ENCODE data around the gene HAT1.

- TF ChIP-seq CTCF (IDR thresholded peaks at IDR 0.05; ENCODE audit: low read depth, low read length) (no peak), POLR2A (IDR thresholded peaks at IDR 0.05; ENCODE audit: extremely low read depth, insufficient read length) (no peak), MAX (IDR thresholded peaks at IDR 0.05; ENCODE audit: low read depth, low read length) (no peak)
Measured at GRCh38 chr2:171968509-171968908, 46.2 kb downstream of the HAT1 start.
